KMS-11 (cell line): ENCODE results near the gene SLC8B1.

ENCODE experiments used
- H2AFZ ChIP-seq: fragments of 200-600 bp; sonication (generic); 2 replicates; pipeline ENCODE4 v1.6.1; 2016; ENCODE audit warnings: antibody characterized with exemption, mixed run types, low read depth
- H3K27ac ChIP-seq: fragments of 200-600 bp; sonication (generic); 2 replicates; pipeline ENCODE4 v1.6.1; 2016; ENCODE audit warnings: mild to moderate bottlenecking, mixed run types
- H3K27me3 ChIP-seq: fragments of 200-600 bp; sonication (generic); 2 replicates; pipeline ENCODE4 v1.6.1; 2017; ENCODE audit warnings: mild to moderate bottlenecking, low read depth, mixed run types, moderate library complexity; ENCODE audit not compliant: insufficient read depth
- H3K36me3 ChIP-seq: fragments of 200-600 bp; sonication (generic); 2 replicates; pipeline ENCODE4 v1.6.1; 2017; ENCODE audit warnings: mild to moderate bottlenecking, mixed run types; ENCODE audit not compliant: insufficient read depth
- H3K4me1 ChIP-seq: fragments of 200-600 bp; sonication (generic); 2 replicates; pipeline ENCODE4 v1.6.1; 2016; ENCODE audit warnings: mild to moderate bottlenecking, low read depth, mixed run types; ENCODE audit not compliant: poor library complexity, severe bottlenecking
- H3K4me2 ChIP-seq: fragments of 200-600 bp; sonication (generic); 2 replicates; pipeline ENCODE4 v1.7.0; 2016; ENCODE audit warnings: mild to moderate bottlenecking, mixed run types
- H3K4me3 ChIP-seq: fragments of 200-600 bp; sonication (generic); IDR thresholded peaks from 2 replicates; pipeline ENCODE4 v1.6.1; 2017; ENCODE audit warnings: low read depth, low read length, mixed read lengths; ENCODE audit not compliant: insufficient read depth
- H3K79me2 ChIP-seq: fragments of 200-600 bp; sonication (generic); 2 replicates; pipeline ENCODE4 v1.6.1; 2016; ENCODE audit warnings: low read depth, mixed run types; ENCODE audit not compliant: insufficient read depth
- H3K9ac ChIP-seq: fragments of 200-600 bp; sonication (generic); 2 replicates; pipeline ENCODE4 v1.6.1; 2016; ENCODE audit warnings: mild to moderate bottlenecking, mixed run types
- H4K20me1 ChIP-seq: fragments of 200-600 bp; sonication (generic); 2 replicates; pipeline ENCODE4 v1.6.1; 2016; ENCODE audit warnings: mild to moderate bottlenecking, mixed run types; ENCODE audit not compliant: insufficient read depth
- CTCF ChIP-seq: fragments of 200-600 bp; sonication (generic); conservative IDR thresholded peaks from 2 replicates; pipeline ENCODE4 v1.6.1; 2017; ENCODE audit warnings: low read depth, mild to moderate bottlenecking, antibody characterized with exemption, low read length, moderate library complexity, mixed read lengths

Gene SLC8B1

GRCh38 chr12:113271853-113272561, 62.9 kb downstream of the SLC8B1 start:
- H2AFZ ChIP-seq: no peak overlapping the region
- H3K4me1 ChIP-seq: no peaks in the 10 kb centered on the region
- no peak for TF ChIP-seq CTCF
- no peaks in the 10 kb centered on the region for H3K79me2 ChIP-seq
- H3K27me3 ChIP-seq: no peaks in the 10 kb centered on the region
- no peak overlapping the region for H3K27ac ChIP-seq
- H3K36me3 ChIP-seq: no peaks in the 10 kb centered on the region
- no peak overlapping the region for H3K9ac ChIP-seq
- no peak overlapping the region for H3K4me2 ChIP-seq
- no peak overlapping the region for H3K4me3 ChIP-seq
- no peaks in the 10 kb centered on the region for H4K20me1 ChIP-seq

- H3K27ac ChIP-seq: no peak overlapping the region
- no peaks in the 10 kb centered on the region for H3K4me1 ChIP-seq
- H2AFZ ChIP-seq: no peak overlapping the region
Observed at GRCh38 chr12:113271466-113271852, 63.5 kb downstream of the SLC8B1 start.

GRCh38 chr12:113270709-113271009, 64.2 kb downstream of the SLC8B1 start:
- no peaks in the 10 kb centered on the region for H3K36me3 ChIP-seq
- no peaks in the 10 kb centered on the region for H3K4me1 ChIP-seq
- H3K4me2 ChIP-seq: no peak overlapping the region
- no peaks in the 10 kb centered on the region for H4K20me1 ChIP-seq
- H2AFZ ChIP-seq: no peak overlapping the region
- no peaks in the 10 kb centered on the region for H3K79me2 ChIP-seq
- no peak overlapping the region for H3K9ac ChIP-seq
- no peak overlapping the region for H3K27ac ChIP-seq
- no peak overlapping the region for H3K4me3 ChIP-seq
- no peak for TF ChIP-seq CTCF
- H3K27me3 ChIP-seq: no peaks in the 10 kb centered on the region

More at GRCh38 chr12:113271466-113271852, 63.5 kb downstream of the SLC8B1 start:
- no peaks in the 10 kb centered on the region for H4K20me1 ChIP-seq
- no peak overlapping the region for H3K9ac ChIP-seq
- H3K36me3 ChIP-seq: no peaks in the 10 kb centered on the region
- TF ChIP-seq CTCF: no peak
- H3K27me3 ChIP-seq: no peaks in the 10 kb centered on the region
- no peak overlapping the region for H3K4me2 ChIP-seq
- H3K4me3 ChIP-seq: no peak overlapping the region
- H3K79me2 ChIP-seq: no peaks in the 10 kb centered on the region

- Histone ChIP-seq H3K27me3 (no peaks in the 10 kb centered on the region), H3K36me3 (no peaks in the 10 kb centered on the region), H3K27ac (no peak overlapping the region), H3K4me3 (no peak overlapping the region), H3K4me1 (no peaks in the 10 kb centered on the region), H4K20me1 (no peaks in the 10 kb centered on the region), H3K4me2 (no peak overlapping the region), H3K9ac (no peak overlapping the region), H2AFZ (no peak overlapping the region), H3K79me2 (no peaks in the 10 kb centered on the region)
- TF ChIP-seq CTCF: no peak
Observed at GRCh38 chr12:113269257-113269943, 65.5 kb downstream of the SLC8B1 start.
